ENCODE results near the gene PTGR3. TPM values are rescaled to one million over a fixed set of nuclear protein-coding genes. Genes with fewer than 3 reads are reported as not detected.

The PTGR3 gene
- total RNA-seq, 1 donor from 2014 or later: 8.9 TPM

DNA sequence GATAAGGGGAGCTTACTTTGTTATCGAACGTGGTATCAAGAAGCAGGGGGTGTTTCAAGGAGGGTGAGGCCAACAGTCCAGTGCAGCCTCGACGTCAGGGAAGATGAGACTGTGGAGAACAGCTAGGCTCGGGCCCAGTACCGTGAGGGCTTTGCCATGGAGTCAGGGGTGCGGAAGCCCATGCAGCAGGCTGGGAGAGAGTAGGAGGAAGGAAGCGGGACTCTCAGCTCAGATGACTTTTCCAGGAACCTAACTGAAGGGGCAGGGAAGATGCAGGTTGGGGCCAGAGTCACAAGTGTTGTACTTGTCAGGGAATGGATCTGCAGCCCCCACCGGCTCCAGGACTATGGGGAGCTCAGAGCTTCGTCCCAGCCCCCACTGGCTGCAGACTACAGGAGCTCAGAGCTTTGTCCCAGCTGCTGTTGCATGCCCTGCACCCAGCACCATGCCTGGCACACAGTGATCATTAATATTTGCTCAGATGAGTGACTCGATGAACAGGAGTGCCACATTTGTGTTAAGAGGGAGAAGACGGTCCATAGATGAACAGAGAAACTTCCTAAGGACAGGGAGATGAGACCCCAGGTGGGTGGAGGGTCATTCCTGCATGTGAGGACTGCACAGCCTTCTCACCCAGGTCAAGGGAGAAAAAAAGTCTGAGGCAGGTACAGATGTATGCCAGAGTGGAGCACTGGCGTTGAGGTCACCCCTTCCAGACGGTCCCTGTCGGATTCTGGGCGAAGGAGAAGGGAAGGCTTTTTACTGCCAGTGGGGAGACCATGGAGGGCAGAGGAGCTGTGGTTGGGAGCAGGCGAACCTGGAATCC lies 36.4 kb downstream of the PTGR3 start:
- H3K36me3 Mint-ChIP-seq (ENCODE audit: low read depth): no peaks in the 10 kb centered on the region
- no peak overlapping the region for H3K27ac Mint-ChIP-seq (ENCODE audit: unreplicated experiment)
- H3K9me3 Mint-ChIP-seq (ENCODE audit: low read depth): no peaks in the 10 kb centered on the region
- no peak for DNase-seq (ENCODE audit: low spot score)
- H3K27me3 Mint-ChIP-seq (ENCODE audit: low read depth): peaks cover 8% of the 10 kb centered on the region
- H3K4me1 Mint-ChIP-seq (ENCODE audit: low read depth): no peaks in the 10 kb centered on the region
- TF ChIP-seq, protein P1, sequence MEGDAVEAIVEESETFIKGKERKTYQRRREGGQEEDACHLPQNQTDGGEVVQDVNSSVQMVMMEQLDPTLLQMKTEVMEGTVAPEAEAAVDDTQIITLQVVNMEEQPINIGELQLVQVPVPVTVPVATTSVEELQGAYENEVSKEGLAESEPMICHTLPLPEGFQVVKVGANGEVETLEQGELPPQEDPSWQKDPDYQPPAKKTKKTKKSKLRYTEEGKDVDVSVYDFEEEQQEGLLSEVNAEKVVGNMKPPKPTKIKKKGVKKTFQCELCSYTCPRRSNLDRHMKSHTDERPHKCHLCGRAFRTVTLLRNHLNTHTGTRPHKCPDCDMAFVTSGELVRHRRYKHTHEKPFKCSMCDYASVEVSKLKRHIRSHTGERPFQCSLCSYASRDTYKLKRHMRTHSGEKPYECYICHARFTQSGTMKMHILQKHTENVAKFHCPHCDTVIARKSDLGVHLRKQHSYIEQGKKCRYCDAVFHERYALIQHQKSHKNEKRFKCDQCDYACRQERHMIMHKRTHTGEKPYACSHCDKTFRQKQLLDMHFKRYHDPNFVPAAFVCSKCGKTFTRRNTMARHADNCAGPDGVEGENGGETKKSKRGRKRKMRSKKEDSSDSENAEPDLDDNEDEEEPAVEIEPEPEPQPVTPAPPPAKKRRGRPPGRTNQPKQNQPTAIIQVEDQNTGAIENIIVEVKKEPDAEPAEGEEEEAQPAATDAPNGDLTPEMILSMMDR (IDR thresholded peaks at IDR 0.05): no peak
- H3K4me3 Mint-ChIP-seq (ENCODE audit: unreplicated experiment): no peak overlapping the region

DNA sequence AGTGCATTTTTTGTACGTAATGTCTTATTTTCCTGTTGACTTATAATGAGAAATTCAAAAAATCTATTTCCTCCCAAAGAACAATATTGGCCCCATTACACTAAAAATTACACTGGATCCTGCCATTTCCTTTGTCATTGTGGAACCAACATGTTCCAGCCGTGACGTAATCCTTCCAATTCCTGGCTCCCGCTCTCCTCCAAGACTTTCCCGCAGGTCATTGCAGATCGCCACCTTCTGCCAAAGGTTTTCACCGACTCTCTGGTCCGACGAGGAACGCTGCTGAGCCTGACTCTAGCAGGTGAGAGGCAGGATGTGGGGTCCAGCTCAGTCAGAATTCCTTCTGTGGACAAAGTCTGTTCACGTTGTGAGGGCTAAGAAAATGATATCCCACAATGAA lies 38.0 kb downstream of the PTGR3 start:
- Mint-ChIP-seq H3K36me3 (ENCODE audit: low read depth) (no peaks in the 10 kb centered on the region), H3K4me1 (ENCODE audit: low read depth) (no peaks in the 10 kb centered on the region), H3K27ac (ENCODE audit: unreplicated experiment) (no peak overlapping the region), H3K4me3 (ENCODE audit: unreplicated experiment) (no peak overlapping the region), H3K27me3 (ENCODE audit: low read depth) (peaks cover 8% of the 10 kb centered on the region), H3K9me3 (ENCODE audit: low read depth) (no peaks in the 10 kb centered on the region)
- TF ChIP-seq, protein P1 (IDR thresholded peaks at IDR 0.05): no peak
- DNase-seq (ENCODE audit: low spot score): no peak

DNA sequence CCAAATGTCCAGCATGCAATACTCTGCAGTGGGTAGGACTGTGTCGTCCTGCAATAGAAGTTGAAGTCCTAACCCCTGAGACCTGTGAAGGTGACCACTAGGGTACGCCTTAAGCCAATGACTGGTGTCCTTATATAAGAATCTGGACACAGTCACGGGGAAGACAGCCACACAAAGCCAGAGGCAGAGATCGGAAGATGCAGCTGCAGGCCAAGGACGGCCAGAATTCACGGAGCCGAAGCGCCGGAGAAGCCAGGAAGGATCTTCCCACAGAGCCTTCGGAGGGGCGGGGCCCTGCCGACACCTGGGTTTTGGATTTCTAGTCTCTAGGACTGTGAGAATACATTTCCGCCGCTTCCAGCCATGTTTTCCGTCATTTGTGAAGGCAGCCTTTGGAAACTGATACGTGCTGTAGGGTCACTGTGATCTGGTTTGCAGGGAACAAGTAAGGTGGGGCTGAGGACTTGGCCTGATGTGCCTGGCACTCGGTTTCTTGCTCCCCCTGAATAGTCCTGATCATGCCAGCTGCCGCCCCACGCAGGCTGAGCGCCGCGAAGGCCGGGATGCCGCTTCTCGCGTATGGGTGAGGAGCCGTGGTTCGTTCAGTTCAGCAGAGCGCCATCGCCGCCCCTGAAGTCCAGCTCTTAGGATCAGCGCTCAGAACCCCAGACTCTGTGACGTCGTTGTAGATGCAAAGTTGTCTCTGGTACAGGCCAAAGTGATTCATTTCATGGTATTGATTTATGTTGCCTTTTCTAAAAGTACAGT lies 38.7 kb downstream of the PTGR3 start:
- H3K27me3 Mint-ChIP-seq (ENCODE audit: low read depth): peaks cover 8% of the 10 kb centered on the region
- no peak for DNase-seq (ENCODE audit: low spot score)
- no peaks in the 10 kb centered on the region for H3K36me3 Mint-ChIP-seq (ENCODE audit: low read depth)
- TF ChIP-seq, protein P1 (IDR thresholded peaks at IDR 0.05): no peak
- H3K4me1 Mint-ChIP-seq (ENCODE audit: low read depth): no peaks in the 10 kb centered on the region
- H3K27ac Mint-ChIP-seq (ENCODE audit: unreplicated experiment): no peak overlapping the region
- no peaks in the 10 kb centered on the region for H3K9me3 Mint-ChIP-seq (ENCODE audit: low read depth)
- H3K4me3 Mint-ChIP-seq (ENCODE audit: unreplicated experiment): no peak overlapping the region

DNA sequence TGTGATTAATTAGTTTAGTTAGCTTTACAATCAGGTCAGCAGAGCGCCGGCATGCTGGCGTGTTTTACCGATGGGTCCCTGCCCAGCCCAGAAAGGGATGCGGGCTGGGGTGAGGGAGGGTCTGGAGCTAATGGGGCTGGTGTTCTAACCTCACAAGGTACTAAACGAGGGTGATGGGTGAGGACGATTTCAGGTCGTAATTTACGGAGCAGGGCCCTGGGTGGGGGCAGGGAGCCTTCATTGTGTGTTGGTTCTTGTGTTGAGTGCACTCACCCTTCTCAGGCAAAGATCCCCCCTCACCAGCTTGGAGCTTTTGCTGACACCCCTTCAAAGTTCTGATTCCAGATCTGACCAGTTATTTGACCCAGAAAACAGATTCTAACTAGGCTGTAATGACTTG lies 39.5 kb downstream of the PTGR3 start:
- TF ChIP-seq, protein P1 (IDR thresholded peaks at IDR 0.05): no peak
- Mint-ChIP-seq H3K36me3 (ENCODE audit: low read depth) (no peaks in the 10 kb centered on the region), H3K27me3 (ENCODE audit: low read depth) (peaks cover 8% of the 10 kb centered on the region)

DNA sequence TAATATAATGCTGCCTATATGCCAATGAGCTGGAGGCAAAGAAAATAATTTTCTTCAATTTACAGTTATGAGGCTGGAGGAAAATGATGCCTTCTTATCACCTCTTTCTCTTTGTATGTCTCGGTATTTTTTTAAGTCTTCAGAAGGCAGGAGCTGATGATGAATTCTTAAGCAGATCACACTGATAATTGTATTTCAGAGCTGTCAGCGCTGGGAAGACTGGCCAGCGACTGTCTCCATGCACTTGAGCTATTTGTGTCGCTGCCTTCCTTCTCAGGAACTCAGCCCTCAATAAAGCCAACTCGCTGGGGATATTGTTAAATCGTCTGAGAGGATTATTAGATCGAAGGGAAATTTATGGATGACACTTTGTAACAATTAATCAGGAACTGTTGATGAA lies 40.3 kb downstream of the PTGR3 start:
- TF ChIP-seq, protein P1 (IDR thresholded peaks at IDR 0.05): no peak
- Mint-ChIP-seq H3K27ac (ENCODE audit: unreplicated experiment) (no peak overlapping the region), H3K4me1 (ENCODE audit: low read depth) (no peaks in the 10 kb centered on the region), H3K36me3 (ENCODE audit: low read depth) (no peaks in the 10 kb centered on the region), H3K27me3 (ENCODE audit: low read depth) (peaks cover 5% of the 10 kb centered on the region), H3K4me3 (ENCODE audit: unreplicated experiment) (no peak overlapping the region), H3K9me3 (ENCODE audit: low read depth) (no peaks in the 10 kb centered on the region)
- no peak for DNase-seq (ENCODE audit: low spot score)

More for the DNA sequence above, 39.5 kb downstream of the PTGR3 start:
- Mint-ChIP-seq H3K27ac (ENCODE audit: unreplicated experiment) (no peak overlapping the region), H3K9me3 (ENCODE audit: low read depth) (no peaks in the 10 kb centered on the region), H3K4me3 (ENCODE audit: unreplicated experiment) (no peak overlapping the region), H3K4me1 (ENCODE audit: low read depth) (no peaks in the 10 kb centered on the region)
- DNase-seq (ENCODE audit: low spot score): no peak

All from chondrocyte (in vitro differentiated cells).